Measurements from ENCODE around the gene FAT1.

The FAT1 gene

GRCh38 chr4:186581421-186581820 lies 142.2 kb downstream of the FAT1 start:
- peaks cover 0 to 4% (median 0%) of the 10 kb centered on the region in 5 experiments for H3K9me3 ChIP-seq (ENCODE audit: control extremely low read depth in 1 of 5, control insufficient read depth in 4 of 5, insufficient read depth in 2 of 5, low read depth in 1 of 5, low read length in 4 of 5)
- no peak for DNase-seq
- H3K27me3 ChIP-seq (replicated peaks in 2 of 5; ENCODE audit: control insufficient read depth in 4 of 5, insufficient read depth in 5 of 5, low read length in 4 of 5) = peaks cover 0 to 2% (median 0%) of the 10 kb centered on the region in 5 experiments
- no peaks in the 10 kb centered on the region for H3K36me3 ChIP-seq (ENCODE audit: control insufficient read depth in 4 of 4, insufficient read depth in 4 of 4, low read length in 3 of 4)
- WGBS (ENCODE audit: insufficient coverage) = 100% methylated on average over 5 of the region's 6 CpGs
- no peaks in the 10 kb centered on the region for H3K4me1 ChIP-seq (ENCODE audit: control extremely low read depth in 1 of 4, control insufficient read depth in 4 of 4, insufficient read depth in 4 of 4, low read length in 3 of 4)
- CTCF ChIA-PET = no interaction called here
- no peak overlapping the region for H3K4me3 ChIP-seq (ENCODE audit: control insufficient read depth in 1 of 7, extremely low read depth in 1 of 7, insufficient read depth in 4 of 7, low read depth in 2 of 7, low read length in 6 of 7)
- POLR2A ChIA-PET = no interaction called here
- no peak overlapping the region for H3K27ac ChIP-seq (ENCODE audit: insufficient read depth in 1 of 2, low read depth in 1 of 2, low read length in 2 of 2, poor library complexity in 1 of 2, severe bottlenecking in 2 of 2)

- Histone ChIP-seq H3K4me1 (ENCODE audit: control extremely low read depth in 1 of 4, control insufficient read depth in 4 of 4, insufficient read depth in 4 of 4, low read length in 3 of 4) (no peaks in the 10 kb centered on the region), H3K36me3 (ENCODE audit: control insufficient read depth in 4 of 4, insufficient read depth in 4 of 4, low read length in 3 of 4) (no peaks in the 10 kb centered on the region), H3K27ac (ENCODE audit: insufficient read depth in 1 of 2, low read depth in 1 of 2, low read length in 2 of 2, poor library complexity in 1 of 2, severe bottlenecking in 2 of 2) (no peak overlapping the region), H3K9me3 (ENCODE audit: control extremely low read depth in 1 of 5, control insufficient read depth in 4 of 5, insufficient read depth in 2 of 5, low read depth in 1 of 5, low read length in 4 of 5) (peaks cover 0 to 4% (median 0%) of the 10 kb centered on the region in 5 experiments), H3K27me3 (replicated peaks in 2 of 5; ENCODE audit: control insufficient read depth in 4 of 5, insufficient read depth in 5 of 5, low read length in 4 of 5) (peaks cover 0 to 2% (median 0%) of the 10 kb centered on the region in 5 experiments), H3K4me3 (ENCODE audit: control insufficient read depth in 1 of 7, extremely low read depth in 1 of 7, insufficient read depth in 4 of 7, low read depth in 2 of 7, low read length in 6 of 7) (no peak overlapping the region)
- POLR2A ChIA-PET = no interaction called here
- no peak for DNase-seq
- WGBS (ENCODE audit: insufficient coverage) = 100% methylated on average over 1 of the region's 1 CpG
- CTCF ChIA-PET = no interaction called here
These were observed 143.0 kb downstream of the FAT1 start for GRCh38 chr4:186580669-186581068.

- ChIA-PET POLR2A (no interaction called here), CTCF (no interaction called here)
- Histone ChIP-seq H3K4me3 (ENCODE audit: control insufficient read depth in 1 of 7, extremely low read depth in 1 of 7, insufficient read depth in 4 of 7, low read depth in 2 of 7, low read length in 6 of 7) (no peak overlapping the region), H3K36me3 (ENCODE audit: control insufficient read depth in 4 of 4, insufficient read depth in 4 of 4, low read length in 3 of 4) (no peaks in the 10 kb centered on the region), H3K9me3 (ENCODE audit: control extremely low read depth in 1 of 5, control insufficient read depth in 4 of 5, insufficient read depth in 2 of 5, low read depth in 1 of 5, low read length in 4 of 5) (no peaks in the 10 kb centered on the region), H3K4me1 (ENCODE audit: control extremely low read depth in 1 of 4, control insufficient read depth in 4 of 4, insufficient read depth in 4 of 4, low read length in 3 of 4) (no peaks in the 10 kb centered on the region), H3K27ac (ENCODE audit: insufficient read depth in 1 of 2, low read depth in 1 of 2, low read length in 2 of 2, poor library complexity in 1 of 2, severe bottlenecking in 2 of 2) (no peak overlapping the region), H3K27me3 (replicated peaks in 2 of 5; ENCODE audit: control insufficient read depth in 4 of 5, insufficient read depth in 5 of 5, low read length in 4 of 5) (no peaks in the 10 kb centered on the region)
- no peak for DNase-seq
- WGBS (ENCODE audit: insufficient coverage) = 84% methylated on average over 18 of the region's 23 CpGs
These were observed 153.3 kb downstream of the FAT1 start for GRCh38 chr4:186570193-186570996.

- Histone ChIP-seq H3K9me3 (ENCODE audit: control extremely low read depth in 1 of 5, control insufficient read depth in 4 of 5, insufficient read depth in 2 of 5, low read depth in 1 of 5, low read length in 4 of 5) (no peaks in the 10 kb centered on the region), H3K27me3 (replicated peaks in 2 of 5; ENCODE audit: control insufficient read depth in 4 of 5, insufficient read depth in 5 of 5, low read length in 4 of 5) (no peaks in the 10 kb centered on the region), H3K4me3 (ENCODE audit: control insufficient read depth in 1 of 7, extremely low read depth in 1 of 7, insufficient read depth in 4 of 7, low read depth in 2 of 7, low read length in 6 of 7) (no peak overlapping the region), H3K27ac (ENCODE audit: insufficient read depth in 1 of 2, low read depth in 1 of 2, low read length in 2 of 2, poor library complexity in 1 of 2, severe bottlenecking in 2 of 2) (no peak overlapping the region), H3K4me1 (ENCODE audit: control extremely low read depth in 1 of 4, control insufficient read depth in 4 of 4, insufficient read depth in 4 of 4, low read length in 3 of 4) (no peaks in the 10 kb centered on the region), H3K36me3 (ENCODE audit: control insufficient read depth in 4 of 4, insufficient read depth in 4 of 4, low read length in 3 of 4) (no peaks in the 10 kb centered on the region)
- DNase-seq = no peak
- CTCF ChIA-PET = interaction anchor here (0.6 kb wide), 1 partner anchor 151 kb away, joined by 3 read pairs; no protein-coding TSS in a partner anchor
- 89% methylated on average over 9 of the region's 10 CpGs for WGBS (ENCODE audit: insufficient coverage)
- POLR2A ChIA-PET = no interaction called here
These were observed 154.0 kb downstream of the FAT1 start for GRCh38 chr4:186569533-186570192.

- no peaks in the 10 kb centered on the region for H3K9me3 ChIP-seq (ENCODE audit: control extremely low read depth in 1 of 5, control insufficient read depth in 4 of 5, insufficient read depth in 2 of 5, low read depth in 1 of 5, low read length in 4 of 5)
- H3K4me1 ChIP-seq (ENCODE audit: control extremely low read depth in 1 of 4, control insufficient read depth in 4 of 4, insufficient read depth in 4 of 4, low read length in 3 of 4) = no peaks in the 10 kb centered on the region
- no peak overlapping the region for H3K4me3 ChIP-seq (ENCODE audit: control insufficient read depth in 1 of 7, extremely low read depth in 1 of 7, insufficient read depth in 4 of 7, low read depth in 2 of 7, low read length in 6 of 7)
- H3K27ac ChIP-seq (ENCODE audit: insufficient read depth in 1 of 2, low read depth in 1 of 2, low read length in 2 of 2, poor library complexity in 1 of 2, severe bottlenecking in 2 of 2) = no peak overlapping the region
- H3K36me3 ChIP-seq (ENCODE audit: control insufficient read depth in 4 of 4, insufficient read depth in 4 of 4, low read length in 3 of 4) = no peaks in the 10 kb centered on the region
- ChIA-PET POLR2A (no interaction called here), CTCF (interaction anchor here (0.6 kb wide), 1 partner anchor 8 kb away, joined by 3 read pairs; no protein-coding TSS in a partner anchor)
- no peaks in the 10 kb centered on the region for H3K27me3 ChIP-seq (replicated peaks in 2 of 5; ENCODE audit: control insufficient read depth in 4 of 5, insufficient read depth in 5 of 5, low read length in 4 of 5)
- 84% methylated on average over 6 of the region's 7 CpGs for WGBS (ENCODE audit: insufficient coverage)
- DNase-seq = no peak
These were observed 157.6 kb downstream of the FAT1 start for GRCh38 chr4:186566068-186566467.

- 97% methylated on average over 7 of the region's 11 CpGs for WGBS (ENCODE audit: insufficient coverage)
- ChIA-PET POLR2A (no interaction called here), CTCF (no interaction called here)
- Histone ChIP-seq H3K4me3 (ENCODE audit: control insufficient read depth in 1 of 7, extremely low read depth in 1 of 7, insufficient read depth in 4 of 7, low read depth in 2 of 7, low read length in 6 of 7) (no peak overlapping the region), H3K9me3 (ENCODE audit: control extremely low read depth in 1 of 5, control insufficient read depth in 4 of 5, insufficient read depth in 2 of 5, low read depth in 1 of 5, low read length in 4 of 5) (no peaks in the 10 kb centered on the region), H3K27ac (ENCODE audit: insufficient read depth in 1 of 2, low read depth in 1 of 2, low read length in 2 of 2, poor library complexity in 1 of 2, severe bottlenecking in 2 of 2) (no peak overlapping the region), H3K27me3 (replicated peaks in 2 of 5; ENCODE audit: control insufficient read depth in 4 of 5, insufficient read depth in 5 of 5, low read length in 4 of 5) (no peaks in the 10 kb centered on the region), H3K4me1 (ENCODE audit: control extremely low read depth in 1 of 4, control insufficient read depth in 4 of 4, insufficient read depth in 4 of 4, low read length in 3 of 4) (no peaks in the 10 kb centered on the region), H3K36me3 (ENCODE audit: control insufficient read depth in 4 of 4, insufficient read depth in 4 of 4, low read length in 3 of 4) (no peaks in the 10 kb centered on the region)
- DNase-seq = no peak
These were observed 159.9 kb downstream of the FAT1 start for GRCh38 chr4:186563761-186564160.

GRCh38 chr4:186561748-186562147 lies 161.9 kb downstream of the FAT1 start:
- no peak for DNase-seq
- ChIA-PET POLR2A (no interaction called here), CTCF (no interaction called here)
- peaks cover 0 to 7% (median 5%) of the 10 kb centered on the region in 5 experiments for H3K27me3 ChIP-seq (replicated peaks in 2 of 5; ENCODE audit: control insufficient read depth in 4 of 5, insufficient read depth in 5 of 5, low read length in 4 of 5)
- no CpG with 5 or more reads among the region's 1 CpG for WGBS (ENCODE audit: insufficient coverage)
- H3K36me3 ChIP-seq (ENCODE audit: control insufficient read depth in 4 of 4, insufficient read depth in 4 of 4, low read length in 3 of 4) = no peaks in the 10 kb centered on the region
- H3K27ac ChIP-seq (ENCODE audit: insufficient read depth in 1 of 2, low read depth in 1 of 2, low read length in 2 of 2, poor library complexity in 1 of 2, severe bottlenecking in 2 of 2) = no peak overlapping the region
- no peaks in the 10 kb centered on the region for H3K4me1 ChIP-seq (ENCODE audit: control extremely low read depth in 1 of 4, control insufficient read depth in 4 of 4, insufficient read depth in 4 of 4, low read length in 3 of 4)
- no peaks in the 10 kb centered on the region for H3K9me3 ChIP-seq (ENCODE audit: control extremely low read depth in 1 of 5, control insufficient read depth in 4 of 5, insufficient read depth in 2 of 5, low read depth in 1 of 5, low read length in 4 of 5)
- H3K4me3 ChIP-seq (ENCODE audit: control insufficient read depth in 1 of 7, extremely low read depth in 1 of 7, insufficient read depth in 4 of 7, low read depth in 2 of 7, low read length in 6 of 7) = no peak overlapping the region
